ENCODE results near the gene LY9. TPM values are rescaled to one million over a fixed set of nuclear protein-coding genes. Genes with fewer than 3 reads are reported as not detected.

Gene LY9
- total RNA-seq, 2 donors from 2014 or later: 0.46 to 1.7 TPM

DNA sequence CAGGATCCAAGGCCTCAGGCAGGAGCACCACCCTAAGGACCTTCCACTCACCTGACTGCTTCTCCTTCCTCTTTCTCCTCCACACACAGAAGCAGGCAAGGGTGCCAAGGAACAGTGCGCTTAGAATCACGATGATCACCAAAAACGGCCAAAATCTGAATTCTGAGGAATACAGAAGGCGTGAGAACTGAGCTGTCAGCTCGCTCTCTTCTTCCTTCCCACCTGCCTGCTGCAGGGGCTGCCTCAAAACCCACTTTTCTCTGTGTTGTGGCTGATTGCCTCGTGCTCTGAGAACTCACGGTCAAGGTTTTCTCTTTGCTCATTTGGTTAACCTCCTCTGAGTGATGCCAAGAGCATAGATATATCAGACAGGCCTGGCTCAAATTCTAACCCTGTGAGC is 42.9 kb downstream of the LY9 start:
- no peak for DNase-seq (ENCODE audit: low spot score)
- Histone ChIP-seq H3K27me3 (replicated peaks; ENCODE audit: insufficient read depth) (no peaks in the 10 kb centered on the region), H3K27ac (no peak overlapping the region), H3K4me3 (no peak overlapping the region), H3K4me1 (replicated peaks) (no peaks in the 10 kb centered on the region), H3K9me3 (no peaks in the 10 kb centered on the region), H3K36me3 (no peaks in the 10 kb centered on the region)
- TF ChIP-seq, protein P1, sequence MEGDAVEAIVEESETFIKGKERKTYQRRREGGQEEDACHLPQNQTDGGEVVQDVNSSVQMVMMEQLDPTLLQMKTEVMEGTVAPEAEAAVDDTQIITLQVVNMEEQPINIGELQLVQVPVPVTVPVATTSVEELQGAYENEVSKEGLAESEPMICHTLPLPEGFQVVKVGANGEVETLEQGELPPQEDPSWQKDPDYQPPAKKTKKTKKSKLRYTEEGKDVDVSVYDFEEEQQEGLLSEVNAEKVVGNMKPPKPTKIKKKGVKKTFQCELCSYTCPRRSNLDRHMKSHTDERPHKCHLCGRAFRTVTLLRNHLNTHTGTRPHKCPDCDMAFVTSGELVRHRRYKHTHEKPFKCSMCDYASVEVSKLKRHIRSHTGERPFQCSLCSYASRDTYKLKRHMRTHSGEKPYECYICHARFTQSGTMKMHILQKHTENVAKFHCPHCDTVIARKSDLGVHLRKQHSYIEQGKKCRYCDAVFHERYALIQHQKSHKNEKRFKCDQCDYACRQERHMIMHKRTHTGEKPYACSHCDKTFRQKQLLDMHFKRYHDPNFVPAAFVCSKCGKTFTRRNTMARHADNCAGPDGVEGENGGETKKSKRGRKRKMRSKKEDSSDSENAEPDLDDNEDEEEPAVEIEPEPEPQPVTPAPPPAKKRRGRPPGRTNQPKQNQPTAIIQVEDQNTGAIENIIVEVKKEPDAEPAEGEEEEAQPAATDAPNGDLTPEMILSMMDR (IDR thresholded peaks at IDR 0.05): no peak
- TF ChIP-seq POLR2AphosphoS5 (IDR thresholded peaks at IDR 0.05) (no peak), POLR2A (IDR thresholded peaks at IDR 0.05) (no peak)
- intact Hi-C loops (cut with DNase I): loop anchor here (5.0 kb wide), 1 partner anchor 113 kb away; the partner anchor contains the start of gene ITLN2
- WGBS: 85% methylated on average over 7 of the region's 7 CpGs

DNA sequence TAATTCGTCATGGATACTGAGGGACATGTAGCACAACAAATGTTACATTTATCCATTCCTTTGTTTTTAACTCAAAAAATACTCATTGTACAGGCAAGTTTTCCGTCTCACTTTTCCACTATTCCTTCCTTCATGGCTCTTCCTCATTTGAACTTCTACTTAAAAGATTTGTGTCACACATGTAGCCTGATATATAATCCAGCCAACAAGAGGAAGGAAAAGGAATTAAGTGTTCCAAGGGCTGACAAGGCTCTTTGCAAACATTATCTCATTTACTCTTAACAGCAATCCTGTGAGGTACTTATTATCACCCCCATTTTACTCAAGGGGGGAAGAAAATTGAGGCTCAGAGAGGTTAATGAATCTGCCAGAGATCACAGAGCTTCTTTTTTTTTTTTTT is 43.8 kb downstream of the LY9 start:
- Histone ChIP-seq H3K9me3 (no peaks in the 10 kb centered on the region), H3K36me3 (no peaks in the 10 kb centered on the region), H3K4me1 (replicated peaks) (no peaks in the 10 kb centered on the region), H3K27ac (no peak overlapping the region), H3K4me3 (no peak overlapping the region), H3K27me3 (replicated peaks; ENCODE audit: insufficient read depth) (no peaks in the 10 kb centered on the region)
- DNase-seq (ENCODE audit: low spot score): no peak
- TF ChIP-seq POLR2A (IDR thresholded peaks at IDR 0.05): no peak
- TF ChIP-seq, protein P1 (IDR thresholded peaks at IDR 0.05): no peak
- no peak for TF ChIP-seq POLR2AphosphoS5 (IDR thresholded peaks at IDR 0.05)
- intact Hi-C loops (cut with DNase I): loop anchor here (5.0 kb wide), 1 partner anchor 113 kb away; the partner anchor contains the start of gene ITLN2
- WGBS: 84% methylated on average over 2 of the region's 2 CpGs

DNA sequence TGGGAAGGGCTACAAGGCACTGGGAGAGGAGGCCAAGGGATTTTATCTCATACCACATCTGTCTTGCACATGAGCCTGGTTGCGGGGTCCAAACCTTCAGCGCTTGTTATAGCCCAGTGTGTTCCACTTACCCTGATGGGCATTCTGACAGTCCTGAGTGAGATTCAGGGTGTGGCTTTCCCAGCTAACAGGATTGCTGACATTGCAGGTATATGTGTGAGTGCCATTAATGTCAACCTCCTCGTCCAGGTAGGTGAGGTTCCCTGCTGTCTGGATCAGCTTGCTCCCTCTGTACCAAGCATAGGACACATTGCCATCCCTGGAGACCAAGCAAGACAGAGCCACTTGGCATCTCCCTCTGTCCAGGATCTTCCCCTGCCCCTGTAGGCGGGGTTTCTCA is 45.1 kb downstream of the LY9 start:
- intact Hi-C loops (cut with DNase I): no loop called here
- no peaks in the 10 kb centered on the region for H3K4me1 ChIP-seq (replicated peaks)
- no peaks in the 10 kb centered on the region for H3K27me3 ChIP-seq (replicated peaks; ENCODE audit: insufficient read depth)
- H3K27ac ChIP-seq: no peak overlapping the region
- 94% methylated on average over 4 of the region's 4 CpGs for WGBS
- no peak for DNase-seq (ENCODE audit: low spot score)
- no peak for TF ChIP-seq POLR2AphosphoS5 (IDR thresholded peaks at IDR 0.05)
- no peak for TF ChIP-seq POLR2A (IDR thresholded peaks at IDR 0.05)
- TF ChIP-seq, protein P1 (IDR thresholded peaks at IDR 0.05): no peak
- no peaks in the 10 kb centered on the region for H3K9me3 ChIP-seq
- H3K4me3 ChIP-seq: no peak overlapping the region
- H3K36me3 ChIP-seq: no peaks in the 10 kb centered on the region

DNA sequence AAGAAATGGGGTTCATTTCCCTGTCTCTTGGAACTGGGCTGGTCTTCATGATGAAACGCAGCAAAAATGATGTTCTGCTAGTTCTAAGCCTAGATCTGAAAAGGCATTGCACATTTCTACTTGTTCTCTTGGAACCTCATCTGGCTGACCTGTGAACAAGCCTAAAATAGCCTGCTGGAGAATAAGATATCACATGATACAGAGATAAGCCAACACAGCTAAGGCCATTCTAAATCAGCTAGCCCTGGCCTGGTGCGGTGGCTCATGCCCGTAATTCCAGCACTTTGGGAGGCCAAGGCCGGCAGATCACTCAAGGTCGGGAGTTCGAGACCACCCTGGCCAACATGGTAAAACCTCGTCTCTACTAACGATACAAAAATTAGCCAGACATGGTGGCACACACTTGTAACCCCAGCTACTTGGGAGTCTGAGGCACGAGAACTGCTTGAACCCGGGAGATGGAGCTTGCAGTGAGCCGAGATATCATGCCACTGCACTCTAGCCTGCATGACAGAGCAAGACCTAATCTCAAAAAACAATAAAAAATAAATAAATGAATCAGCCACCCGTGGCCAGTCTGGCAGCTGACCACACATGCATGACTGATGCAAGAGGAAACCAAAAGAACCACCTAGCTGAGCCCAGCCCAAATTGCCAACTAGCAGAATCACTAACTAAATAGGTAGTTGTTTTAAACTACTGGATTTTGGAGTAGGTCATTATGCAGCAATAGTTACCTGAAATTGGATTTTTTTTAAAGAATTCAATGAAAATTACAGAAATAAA is 48.7 kb downstream of the LY9 start:
- H3K36me3 ChIP-seq: no peaks in the 10 kb centered on the region
- 93% methylated on average over 12 of the region's 12 CpGs for WGBS
- intact Hi-C loops (cut with DNase I): no loop called here
- H3K4me1 ChIP-seq (replicated peaks): no peaks in the 10 kb centered on the region
- H3K27me3 ChIP-seq (replicated peaks; ENCODE audit: insufficient read depth): no peaks in the 10 kb centered on the region
- no peak for DNase-seq (ENCODE audit: low spot score)
- H3K27ac ChIP-seq: no peak overlapping the region
- H3K9me3 ChIP-seq: no peaks in the 10 kb centered on the region
- TF ChIP-seq POLR2AphosphoS5 (IDR thresholded peaks at IDR 0.05): no peak
- TF ChIP-seq POLR2A (IDR thresholded peaks at IDR 0.05): no peak
- TF ChIP-seq, protein P1 (IDR thresholded peaks at IDR 0.05): no peak
- no peak overlapping the region for H3K4me3 ChIP-seq

DNA sequence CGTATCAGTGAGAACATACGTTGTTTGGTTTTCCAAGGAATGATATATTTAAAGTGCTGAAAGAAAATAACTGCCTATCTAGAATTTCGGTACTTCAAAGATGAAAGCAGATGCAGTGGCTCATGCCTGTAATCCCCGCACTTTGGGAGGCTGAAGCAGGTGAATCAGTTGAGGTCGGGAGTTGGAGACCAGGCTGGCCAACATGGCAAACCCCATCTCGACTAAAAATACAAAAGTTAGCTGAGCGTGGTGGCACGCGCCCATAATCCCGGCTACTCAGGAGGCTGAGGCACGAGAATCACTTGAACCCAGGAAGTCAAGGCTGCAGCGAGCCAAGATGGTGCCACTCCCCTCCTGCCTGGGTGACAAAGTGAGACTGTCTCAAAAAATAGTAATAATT is 50.3 kb downstream of the LY9 start:
- intact Hi-C loops (cut with DNase I): no loop called here
- no peak for DNase-seq (ENCODE audit: low spot score)
- TF ChIP-seq POLR2AphosphoS5 (IDR thresholded peaks at IDR 0.05) (no peak), POLR2A (IDR thresholded peaks at IDR 0.05) (no peak)
- TF ChIP-seq, protein P1 (IDR thresholded peaks at IDR 0.05): no peak
- no peaks in the 10 kb centered on the region for H3K27me3 ChIP-seq (replicated peaks; ENCODE audit: insufficient read depth)
- H3K27ac ChIP-seq: no peak overlapping the region
- no peaks in the 10 kb centered on the region for H3K9me3 ChIP-seq
- no peaks in the 10 kb centered on the region for H3K4me1 ChIP-seq (replicated peaks)
- WGBS: 89% methylated on average over 12 of the region's 12 CpGs
- H3K4me3 ChIP-seq: no peak overlapping the region
- H3K36me3 ChIP-seq: no peaks in the 10 kb centered on the region

Measured in prostate gland (tissue), 2 donors.